IMR-90 (cell line): ENCODE results near the gene FNDC3B. TPM values are rescaled to one million over a fixed set of nuclear protein-coding genes. Genes with fewer than 3 reads are reported as not detected.

Source experiments
- ATAC-seq: fragments of 200-7000 bp; cut with Tn5 transposase; 2 replicates; pipeline ENCODE4 v1.9.1; 2020; ENCODE audit warnings: low read depth, mild to moderate bottlenecking, moderate library complexity
- BruUV-seq: library from RNA; stranded (reverse); fragments of 400-500 nt; replicated peaks from 2 replicates; lab custom pipeline; 2021; lab: Mats Ljungman, UMichigan
- CTCF ChIA-PET: fragments of 300-600 bp; formaldehyde crosslinking; extraction: SDS; loops from one replicate; lab custom pipeline; 2021; ENCODE audit warnings: antibody characterized with exemption; lab: Yijun Ruan, JAX
- POLR2A ChIA-PET: fragments of 300-600 bp; sonication (Branson Sonifier 250); formaldehyde crosslinking; loops from one replicate; lab custom pipeline; 2022; ENCODE audit warnings: antibody characterized with exemption; ENCODE audit not compliant: unreplicated experiment; lab: Charles Lee
- DNase-seq: peaks from one replicate; pipeline ENCODE4 v3.0.0; 2013
- H2AFZ ChIP-seq: replicated peaks from 2 replicates; pipeline ENCODE3; 2013; ENCODE audit warnings: low read length, mild to moderate bottlenecking; ENCODE audit not compliant: poor library complexity
- H2AK5ac ChIP-seq: 2 replicates; pipeline ENCODE4 v1.6.1; 2013; ENCODE audit warnings: low read depth, low read length, inconsistent platforms
- H2AK9ac ChIP-seq: replicated peaks from 2 replicates; pipeline ENCODE3; 2013; ENCODE audit warnings: mild to moderate bottlenecking, low read depth, low read length, moderate library complexity; ENCODE audit not compliant: poor library complexity
- H2BK120ac ChIP-seq: 2 replicates; pipeline ENCODE4 v1.6.1; 2013; ENCODE audit warnings: low read depth, low read length, inconsistent platforms
- H2BK15ac ChIP-seq: 3 replicates; pipeline ENCODE4 v1.6.1; 2013; ENCODE audit warnings: low read depth, low read length, inconsistent platforms
- H2BK20ac ChIP-seq: 2 replicates; pipeline ENCODE4 v1.6.1; 2013; ENCODE audit warnings: low read depth, mild to moderate bottlenecking, inconsistent platforms, low read length, moderate library complexity
- H2BK5ac ChIP-seq: 2 replicates; pipeline ENCODE4 v1.6.1; 2013; ENCODE audit warnings: mild to moderate bottlenecking, low read depth, low read length, inconsistent platforms; ENCODE audit not compliant: poor library complexity, severe bottlenecking
- H3K14ac ChIP-seq: replicated peaks from 2 replicates; pipeline ENCODE4 v1.6.1; 2013; ENCODE audit warnings: low read depth, low read length, inconsistent platforms
- H3K18ac ChIP-seq: 2 replicates; pipeline ENCODE4 v1.6.1; 2013; ENCODE audit warnings: low read depth, low read length, control low read depth
- H3K23ac ChIP-seq: 2 replicates; pipeline ENCODE4 v1.6.1; 2013; ENCODE audit warnings: low read depth, low read length, inconsistent platforms
- H3K27ac ChIP-seq: 2 replicates; pipeline ENCODE4 v1.5.1; 2013; ENCODE audit warnings: mild to moderate bottlenecking, control low read depth, low read length; ENCODE audit not compliant: insufficient read depth
- H3K27me3 ChIP-seq: 2 replicates; pipeline ENCODE4 v1.6.1; 2013; ENCODE audit warnings: low read length; ENCODE audit not compliant: control insufficient read depth, insufficient read depth
- H3K36me3 ChIP-seq: 2 replicates; pipeline ENCODE4 v1.6.1; 2013; ENCODE audit warnings: low read length, mixed read lengths; ENCODE audit not compliant: control insufficient read depth, insufficient read depth
- H3K4ac ChIP-seq: 2 replicates; pipeline ENCODE4 v1.6.1; 2013; ENCODE audit warnings: low read depth, low read length, inconsistent platforms
- H3K4me1 ChIP-seq: 2 replicates; pipeline ENCODE4 v1.6.1; 2013; ENCODE audit warnings: low read length, mixed read lengths; ENCODE audit not compliant: control insufficient read depth, insufficient read depth
- H3K4me2 ChIP-seq: 2 replicates; pipeline ENCODE4 v1.6.1; 2013; ENCODE audit warnings: low read depth, mild to moderate bottlenecking, control low read depth, low read length, moderate library complexity
- H3K4me3 ChIP-seq: 2 replicates; pipeline ENCODE4 v1.5.1; 2013; ENCODE audit warnings: low read depth, mild to moderate bottlenecking, control low read depth, low read length, moderate library complexity; ENCODE audit not compliant: insufficient read depth
- H3K56ac ChIP-seq: 2 replicates; pipeline ENCODE4 v1.6.1; 2013; ENCODE audit warnings: low read length, inconsistent platforms; ENCODE audit not compliant: insufficient read depth; ENCODE audit errors: extremely low read depth
- H3K79me1 ChIP-seq, 2 experiments: 2 replicates each; pipeline ENCODE4 v1.6.1; 2013; ENCODE audit warnings: low read length in 2 of 2, inconsistent platforms in 1 of 2, low read depth in 1 of 2
- H3K9ac ChIP-seq: 2 replicates; pipeline ENCODE4 v1.6.1; 2013; ENCODE audit warnings: low read depth, low read length, control low read depth
- H3K9me1 ChIP-seq: 2 replicates; pipeline ENCODE4 v1.6.1; 2013; ENCODE audit warnings: low read length, inconsistent platforms; ENCODE audit not compliant: insufficient read depth
- H3K9me3 ChIP-seq: 2 replicates; pipeline ENCODE4 v1.6.1; 2013; ENCODE audit warnings: low read length; ENCODE audit not compliant: control insufficient read depth, insufficient read depth
- H4K20me1 ChIP-seq: 2 replicates; pipeline ENCODE4 v1.6.1; 2013; ENCODE audit warnings: low read length, inconsistent platforms; ENCODE audit not compliant: insufficient read depth
- H4K5ac ChIP-seq: 2 replicates; pipeline ENCODE4 v1.6.1; 2013; ENCODE audit warnings: mild to moderate bottlenecking, low read depth, low read length, control low read depth
- H4K8ac ChIP-seq, 2 experiments: 2 replicates each; pipeline ENCODE4 v1.6.1; 2013; ENCODE audit warnings: low read depth in 2 of 2, low read length in 2 of 2, control low read depth in 1 of 2, inconsistent platforms in 1 of 2
- H4K91ac ChIP-seq: 2 replicates; pipeline ENCODE4 v1.6.1; 2013; ENCODE audit warnings: low read depth, low read length, inconsistent platforms; ENCODE audit not compliant: insufficient read depth
- MAFK ChIP-seq: IDR thresholded peaks from 2 replicates; pipeline ENCODE4 v1.6.1; 2012; ENCODE audit warnings: low read depth, low read length, improper control_type of control experiment
- RAD21 ChIP-seq: IDR thresholded peaks from 2 replicates; pipeline ENCODE4 v1.6.1; 2012; ENCODE audit warnings: low read length, improper control_type of control experiment
- RFX5 ChIP-seq: IDR thresholded peaks from 2 replicates; pipeline ENCODE4 v1.8.0; 2012; ENCODE audit warnings: low read depth, mild to moderate bottlenecking, low read length, moderate library complexity
- USF2 ChIP-seq: fragments of 150-350 bp; IDR thresholded peaks from 2 replicates; pipeline ENCODE4 v1.6.1; 2017; ENCODE audit warnings: mild to moderate bottlenecking, antibody characterized with exemption, low read length, low read depth
- WGBS, 2 experiments: methylation state at CpG; one replicate each; pipeline versions ENCODE4 v1.1.5 to v1.1.7; 2013; ENCODE audit warnings: missing lambda C conversion rate in 2 of 2; ENCODE audit not compliant: insufficient read length in 1 of 2; ENCODE audit errors: extremely low coverage in 2 of 2; 5-methylcytosine and 5-hydroxymethylcytosine counted together
- dilution Hi-C: fragments of 300-500 bp; cut with HindIII; formaldehyde crosslinking; loops from one replicate; pipeline ENCODE4 v1.14.3; 2018; ENCODE audit warnings: low sequenced_read_pairs; ENCODE audit not compliant: unreplicated experiment
- in situ Hi-C: fragments of 300-500 bp; cut with MboI; formaldehyde crosslinking; loops from 3 replicates; pipeline ENCODE4 v1.14.3; 2019; ENCODE audit warnings: low sequenced_read_pairs, inconsistent platforms, mixed read lengths
- intact Hi-C: fragments of 100-400 bp; cut with micrococcal nuclease; formaldehyde crosslinking; loops from 2 replicates; pipeline ENCODE4 v1.10.0; 2022
- polyA plus RNA-seq, 3 experiments: library from polyadenylated mRNA; depleted of rRNA; stranded (reverse); fragments of >200 nt; gene quantifications; 2 replicates each; pipeline ENCODE4 v1.2.3, GENCODE V29; 2012; ENCODE audit warnings: low replicate concordance in 1 of 3
- total RNA-seq: library from RNA; depleted of rRNA; stranded (reverse); fragments of >200 nt; gene quantifications from 2 replicates; pipeline ENCODE4 v1.2.3, GENCODE V29; 2012

Gene FNDC3B
- total and polyA plus RNA-seq, 2 of the 4 experiments (the other 2 are of a cell fraction) = 23.9 to 150 TPM

- H3K9me3 ChIP-seq = no peaks in the 10 kb centered on the region
- no CpG with 5 or more reads among the region's 2 CpGs for WGBS, 2 experiments
- DNase-seq (no peak), ATAC-seq (no peak)
- peaks cover 35% of the 10 kb centered on the region for H3K9me1 ChIP-seq
- H2AK9ac ChIP-seq = no peak overlapping the region
- peaks cover 38 to 87% of the 10 kb centered on the region in 2 experiments for H3K79me1 ChIP-seq
- no peak overlapping the region for H3K4me3 ChIP-seq
- peaks cover 13% of the 10 kb centered on the region for H3K36me3 ChIP-seq
- H2BK120ac ChIP-seq = no peak overlapping the region
- peaks cover 22% of the 10 kb centered on the region for H3K4me1 ChIP-seq
- POLR2A ChIA-PET = no interaction called here
- H3K9ac ChIP-seq = no peak overlapping the region
- no peak overlapping the region for H3K56ac ChIP-seq
- no peak overlapping the region for H3K23ac ChIP-seq
- no peak overlapping the region for H2BK15ac ChIP-seq
- no peak overlapping the region for H3K27ac ChIP-seq
- dilution Hi-C loops = no loop called here
- H3K27me3 ChIP-seq = no peaks in the 10 kb centered on the region
- no peak overlapping the region for H2AK5ac ChIP-seq
- H4K8ac ChIP-seq = no peak overlapping the region
- H4K5ac ChIP-seq = no peak overlapping the region
- intact Hi-C loops = no loop called here
- no peak overlapping the region for H4K91ac ChIP-seq
- H3K4ac ChIP-seq = no peak overlapping the region
- H3K4me2 ChIP-seq = no peak overlapping the region
- H2BK20ac ChIP-seq = no peak overlapping the region
- in situ Hi-C loops = no loop called here
- H2BK5ac ChIP-seq = no peak overlapping the region
- H4K20me1 ChIP-seq = peaks cover 94% of the 10 kb centered on the region
- CTCF ChIA-PET = no interaction called here
- BruUV-seq = no TSS peak
- H3K14ac ChIP-seq = no peak overlapping the region
- no peak for TF ChIP-seq RAD21
- no peak for TF ChIP-seq USF2
- TF ChIP-seq RFX5 = no peak
- TF ChIP-seq MAFK = peak; percentile 63
- H3K18ac ChIP-seq = no peak overlapping the region
- no peak overlapping the region for H2AFZ ChIP-seq
Observed at GRCh38 chr3:172070802-172071201, 31.4 kb downstream of the FNDC3B start.
